A673 (cell line): ENCODE results near the gene MOCS2.
"Not testable (repeated sequence)": the region's sequence is repeated elsewhere in the genome, so short reads cannot be mapped to it uniquely, and the experiment has no call there.

ENCODE experiments used
- EZH2 ChIP-seq: fragments of 200-600 bp; sonication (generic); IDR thresholded peaks from 2 replicates; pipeline ENCODE4 v1.6.1; 2017; ENCODE audit warnings: borderline replicate concordance, low read depth, mild to moderate bottlenecking, mixed read lengths, antibody characterized with exemption, low read length; ENCODE audit not compliant: poor library complexity, severe bottlenecking
- TF ChIP-seq, protein P1 (sequence below): fragments of 300-800, 200-600 bp; sonication (generic); conservative IDR thresholded peaks from 2 replicates; pipeline ENCODE4 v1.5.1; 2017; ENCODE audit warnings: low read depth, mild to moderate bottlenecking, antibody characterized with exemption, low read length, moderate library complexity, mixed read lengths

DNA sequence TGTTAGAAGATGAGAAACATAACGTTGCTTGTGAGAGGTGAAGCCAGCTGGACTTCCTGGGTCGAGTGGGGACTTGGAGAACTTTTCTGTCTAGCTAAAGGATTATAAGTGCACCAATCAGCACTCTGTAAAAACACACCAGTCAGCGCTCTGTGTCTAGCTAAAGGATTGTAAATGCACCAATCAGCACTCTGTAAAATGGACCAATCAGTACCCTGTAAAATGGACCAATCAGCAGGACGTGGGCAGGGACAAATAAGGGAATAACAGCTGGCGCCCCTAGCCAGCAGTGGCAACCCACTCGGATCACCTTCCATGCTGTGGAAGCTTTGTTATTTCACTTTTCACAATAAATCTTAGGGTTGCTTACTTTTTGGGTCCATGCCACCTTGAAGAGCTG, 2.8 kb upstream of the MOCS2 start:
- TF ChIP-seq EZH2 = not testable (repeated sequence)
- TF ChIP-seq, protein P1, sequence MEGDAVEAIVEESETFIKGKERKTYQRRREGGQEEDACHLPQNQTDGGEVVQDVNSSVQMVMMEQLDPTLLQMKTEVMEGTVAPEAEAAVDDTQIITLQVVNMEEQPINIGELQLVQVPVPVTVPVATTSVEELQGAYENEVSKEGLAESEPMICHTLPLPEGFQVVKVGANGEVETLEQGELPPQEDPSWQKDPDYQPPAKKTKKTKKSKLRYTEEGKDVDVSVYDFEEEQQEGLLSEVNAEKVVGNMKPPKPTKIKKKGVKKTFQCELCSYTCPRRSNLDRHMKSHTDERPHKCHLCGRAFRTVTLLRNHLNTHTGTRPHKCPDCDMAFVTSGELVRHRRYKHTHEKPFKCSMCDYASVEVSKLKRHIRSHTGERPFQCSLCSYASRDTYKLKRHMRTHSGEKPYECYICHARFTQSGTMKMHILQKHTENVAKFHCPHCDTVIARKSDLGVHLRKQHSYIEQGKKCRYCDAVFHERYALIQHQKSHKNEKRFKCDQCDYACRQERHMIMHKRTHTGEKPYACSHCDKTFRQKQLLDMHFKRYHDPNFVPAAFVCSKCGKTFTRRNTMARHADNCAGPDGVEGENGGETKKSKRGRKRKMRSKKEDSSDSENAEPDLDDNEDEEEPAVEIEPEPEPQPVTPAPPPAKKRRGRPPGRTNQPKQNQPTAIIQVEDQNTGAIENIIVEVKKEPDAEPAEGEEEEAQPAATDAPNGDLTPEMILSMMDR = not testable (repeated sequence)
